Neural cell (in vitro differentiated cells): ENCODE data around the gene FAM170B. TPM values are rescaled to one million over a fixed set of nuclear protein-coding genes. Genes with fewer than 3 reads are reported as not detected.

Source experiments
- H2AFZ ChIP-seq: fragments of 200-600, 300-800 bp; sonication (generic), shearing (Covaris generic); 2 replicates; pipeline ENCODE4 v1.6.0; 2014; ENCODE audit warnings: low read depth, mild to moderate bottlenecking, antibody characterized with exemption, low read length, moderate library complexity
- H3F3A ChIP-seq: fragments of 200-600 bp; shearing (Covaris generic); 2 replicates; pipeline ENCODE4 v1.6.1; 2016; ENCODE audit warnings: mild to moderate bottlenecking, moderate library complexity, mixed read lengths, antibody characterized with exemption, low read length; ENCODE audit not compliant: insufficient read depth, poor library complexity, severe bottlenecking
- H3K27ac ChIP-seq: fragments of 200-600, 300-800 bp; sonication (generic), shearing (Covaris generic); 2 replicates; pipeline ENCODE4 v1.5.1; 2014; ENCODE audit warnings: mild to moderate bottlenecking, low read length, moderate library complexity
- H3K27me3 ChIP-seq: fragments of 300-800, 200-600 bp; sonication (generic), shearing (Covaris generic); 2 replicates; pipeline ENCODE4 v1.6.0; 2014; ENCODE audit warnings: mild to moderate bottlenecking, low read depth, low read length, moderate library complexity; ENCODE audit not compliant: insufficient read depth
- H3K36me3 ChIP-seq: fragments of 300-800, 200-600 bp; sonication (generic), shearing (Covaris generic); 2 replicates; pipeline ENCODE4 v1.5.1; 2014; ENCODE audit warnings: mild to moderate bottlenecking, antibody characterized with exemption, low read length, moderate library complexity; ENCODE audit not compliant: insufficient read depth
- H3K4me2 ChIP-seq: fragments of 300-800, 200-600 bp; sonication (generic), shearing (Covaris generic); 2 replicates; pipeline ENCODE4 v1.6.0; 2014; ENCODE audit warnings: mild to moderate bottlenecking, low read length
- H3K4me3 ChIP-seq: fragments of 300-800, 200-600 bp; sonication (generic), shearing (Covaris generic); 2 replicates; pipeline ENCODE4 v1.5.1; 2014; ENCODE audit warnings: mild to moderate bottlenecking, low read length, moderate library complexity
- H3K79me2 ChIP-seq: fragments of 200-600 bp; shearing (Covaris generic); replicated peaks from 2 replicates; pipeline ENCODE4 v1.6.0; 2014; ENCODE audit warnings: mild to moderate bottlenecking, low read length, moderate library complexity; ENCODE audit not compliant: insufficient read depth
- H3K9ac ChIP-seq: fragments of 300-800, 200-600 bp; sonication (generic), shearing (Covaris generic); 2 replicates; pipeline ENCODE4 v1.6.1; 2016; ENCODE audit warnings: mild to moderate bottlenecking, low read length, mixed read lengths
- H3K9me2 ChIP-seq: fragments of 200-600 bp; shearing (Covaris generic); 2 replicates; pipeline ENCODE4 v1.6.1; 2016; ENCODE audit warnings: mild to moderate bottlenecking, low read length, mixed read lengths; ENCODE audit not compliant: insufficient read depth
- H3K9me3 ChIP-seq: fragments of 200-600, 300-800 bp; sonication (generic), shearing (Covaris generic); 2 replicates; pipeline ENCODE4 v1.6.1; 2016; ENCODE audit warnings: mild to moderate bottlenecking, mixed run types, low read length, moderate library complexity, mixed read lengths
- H4K20me1 ChIP-seq: fragments of 200-600 bp; shearing (Covaris generic); 2 replicates; pipeline ENCODE4 v1.6.1; 2016; ENCODE audit warnings: mild to moderate bottlenecking, mixed run types; ENCODE audit not compliant: insufficient read depth
- EP300 ChIP-seq: fragments of 450-650 bp; conservative IDR thresholded peaks from 2 replicates; pipeline ENCODE4 v1.6.1; 2014; ENCODE audit warnings: antibody characterized with exemption, mild to moderate bottlenecking, moderate library complexity; ENCODE audit not compliant: poor library complexity, severe bottlenecking
- EZH2 ChIP-seq: fragments of 200-600, 300-800 bp; shearing (Covaris generic), sonication (generic); IDR thresholded peaks from 2 replicates; pipeline ENCODE4 v1.6.1; 2014; ENCODE audit warnings: antibody characterized with exemption, low read length, borderline replicate concordance, mild to moderate bottlenecking; ENCODE audit not compliant: insufficient read depth, poor library complexity, severe bottlenecking
- MXI1 ChIP-seq: fragments of 450-650 bp; conservative IDR thresholded peaks from 2 replicates; pipeline ENCODE4 v1.6.1; 2014; ENCODE audit warnings: antibody characterized with exemption, mild to moderate bottlenecking; ENCODE audit not compliant: poor library complexity, severe bottlenecking
- POLR2AphosphoS5 ChIP-seq: IDR thresholded peaks from 2 replicates; pipeline ENCODE4 v1.6.1; 2012
- RAD21 ChIP-seq: fragments of 450-650 bp; conservative IDR thresholded peaks from 2 replicates; pipeline ENCODE4 v1.6.1; 2014; ENCODE audit warnings: antibody characterized with exemption, mild to moderate bottlenecking, moderate library complexity
- REST ChIP-seq: IDR thresholded peaks from 2 replicates; pipeline ENCODE4 v1.6.1; 2012; ENCODE audit warnings: borderline replicate concordance
- SMC3 ChIP-seq: fragments of 450-650 bp; conservative IDR thresholded peaks from 2 replicates; pipeline ENCODE4 v1.6.1; 2014; ENCODE audit warnings: antibody characterized with exemption, mild to moderate bottlenecking, moderate library complexity; ENCODE audit not compliant: poor library complexity
- TAF1 ChIP-seq: IDR thresholded peaks from 2 replicates; pipeline ENCODE4 v1.6.1; 2012; ENCODE audit warnings: low read depth
- polyA plus RNA-seq: library from polyadenylated mRNA; depleted of rRNA; stranded (reverse); fragments of >200 nt; gene quantifications from 2 replicates; pipeline ENCODE4 v1.2.3, GENCODE V29; 2014
- TF ChIP-seq, protein P1 (sequence below): fragments of 450-650 bp; IDR thresholded peaks from 2 replicates; pipeline ENCODE4 v1.5.1; 2014; ENCODE audit warnings: antibody characterized with exemption, mild to moderate bottlenecking, moderate library complexity; ENCODE audit not compliant: poor library complexity, severe bottlenecking

The FAM170B gene
- polyA plus RNA-seq, 1 donor from 2014 or later, result not detected

DNA sequence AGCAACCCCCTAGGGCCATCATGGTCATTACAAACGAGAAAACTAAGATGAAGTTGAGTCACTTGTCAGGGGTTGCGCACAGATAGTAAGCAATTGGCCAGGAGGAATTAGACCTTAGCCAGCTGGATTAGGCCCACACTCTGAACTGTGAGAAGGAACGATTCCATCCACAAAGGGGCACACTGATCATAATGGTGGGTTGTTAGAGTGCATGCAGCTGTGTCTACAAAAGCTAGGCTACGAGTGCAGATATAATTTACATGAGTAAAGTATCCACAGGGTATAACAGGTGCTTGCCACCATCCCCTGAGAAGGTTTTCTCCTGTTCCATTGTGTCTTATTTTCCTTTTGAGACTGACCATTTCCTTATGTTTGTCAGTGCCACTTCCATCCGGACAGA is 16.6 kb upstream of the FAM170B start:
- no peaks in the 10 kb centered on the region for H3K36me3 ChIP-seq
- H3K4me2 ChIP-seq, result no peak overlapping the region
- H2AFZ ChIP-seq, result no peak overlapping the region
- H3K9me2 ChIP-seq, result no peaks in the 10 kb centered on the region
- no peak overlapping the region for H3K4me3 ChIP-seq
- no peaks in the 10 kb centered on the region for H4K20me1 ChIP-seq
- H3F3A ChIP-seq, result no peaks in the 10 kb centered on the region
- H3K27ac ChIP-seq, result no peak overlapping the region
- H3K79me2 ChIP-seq, result no peaks in the 10 kb centered on the region
- no peak for TF ChIP-seq EZH2
- TF ChIP-seq EP300, result no peak
- TF ChIP-seq, protein P1, sequence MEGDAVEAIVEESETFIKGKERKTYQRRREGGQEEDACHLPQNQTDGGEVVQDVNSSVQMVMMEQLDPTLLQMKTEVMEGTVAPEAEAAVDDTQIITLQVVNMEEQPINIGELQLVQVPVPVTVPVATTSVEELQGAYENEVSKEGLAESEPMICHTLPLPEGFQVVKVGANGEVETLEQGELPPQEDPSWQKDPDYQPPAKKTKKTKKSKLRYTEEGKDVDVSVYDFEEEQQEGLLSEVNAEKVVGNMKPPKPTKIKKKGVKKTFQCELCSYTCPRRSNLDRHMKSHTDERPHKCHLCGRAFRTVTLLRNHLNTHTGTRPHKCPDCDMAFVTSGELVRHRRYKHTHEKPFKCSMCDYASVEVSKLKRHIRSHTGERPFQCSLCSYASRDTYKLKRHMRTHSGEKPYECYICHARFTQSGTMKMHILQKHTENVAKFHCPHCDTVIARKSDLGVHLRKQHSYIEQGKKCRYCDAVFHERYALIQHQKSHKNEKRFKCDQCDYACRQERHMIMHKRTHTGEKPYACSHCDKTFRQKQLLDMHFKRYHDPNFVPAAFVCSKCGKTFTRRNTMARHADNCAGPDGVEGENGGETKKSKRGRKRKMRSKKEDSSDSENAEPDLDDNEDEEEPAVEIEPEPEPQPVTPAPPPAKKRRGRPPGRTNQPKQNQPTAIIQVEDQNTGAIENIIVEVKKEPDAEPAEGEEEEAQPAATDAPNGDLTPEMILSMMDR, result no peak
- TF ChIP-seq SMC3, result no peak
- no peak for TF ChIP-seq MXI1
- TF ChIP-seq RAD21, result no peak
- TF ChIP-seq TAF1, result no peak
- no peak for TF ChIP-seq REST
- no peak for TF ChIP-seq POLR2AphosphoS5
- H3K9ac ChIP-seq, result no peak overlapping the region
- no peaks in the 10 kb centered on the region for H3K27me3 ChIP-seq
- no peaks in the 10 kb centered on the region for H3K9me3 ChIP-seq

DNA sequence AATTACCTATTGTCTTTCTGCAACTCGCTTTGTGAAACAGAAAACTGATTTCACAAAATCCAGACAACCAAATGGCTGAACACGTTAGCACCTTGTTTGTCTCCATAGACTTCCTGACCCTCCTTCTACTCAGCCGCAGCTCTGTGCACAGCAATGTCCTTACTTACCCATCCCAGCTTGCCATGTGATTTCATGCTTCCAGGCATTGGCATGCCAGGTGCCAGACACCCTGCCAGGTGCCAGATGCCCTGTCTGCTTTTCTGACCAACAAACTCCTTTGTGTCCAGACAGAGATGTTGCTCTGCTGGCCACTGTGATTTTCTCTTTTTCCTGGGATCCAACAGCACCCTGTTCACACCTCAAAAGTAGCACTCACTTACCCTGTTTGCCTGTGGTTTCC is 16.1 kb upstream of the FAM170B start:
- H3K9me2 ChIP-seq, result no peaks in the 10 kb centered on the region
- H3K79me2 ChIP-seq, result no peaks in the 10 kb centered on the region
- no peak overlapping the region for H3K27ac ChIP-seq
- no peaks in the 10 kb centered on the region for H4K20me1 ChIP-seq
- no peaks in the 10 kb centered on the region for H3F3A ChIP-seq
- no peak overlapping the region for H3K9ac ChIP-seq
- no peak overlapping the region for H2AFZ ChIP-seq
- no peak for TF ChIP-seq MXI1
- TF ChIP-seq RAD21, result no peak
- TF ChIP-seq TAF1, result no peak
- no peak for TF ChIP-seq EZH2
- no peak for TF ChIP-seq POLR2AphosphoS5
- TF ChIP-seq, protein P1, result no peak
- TF ChIP-seq REST, result no peak
- no peak for TF ChIP-seq EP300
- no peak for TF ChIP-seq SMC3
- no peaks in the 10 kb centered on the region for H3K9me3 ChIP-seq
- no peaks in the 10 kb centered on the region for H3K36me3 ChIP-seq
- H3K4me3 ChIP-seq, result no peak overlapping the region
- H3K27me3 ChIP-seq, result no peaks in the 10 kb centered on the region
- no peak overlapping the region for H3K4me2 ChIP-seq
